Prostate gland (tissue), 2 donors: ENCODE measurements around the gene A1CF. TPM values are rescaled to one million over a fixed set of nuclear protein-coding genes. Genes with fewer than 3 reads are reported as not detected.

Experiments used
- DNase-seq: peaks from one replicate; pipeline ENCODE4 v3.0.0-alpha.2; 2019; ENCODE audit warnings: low spot score
- H3K27ac ChIP-seq, 2 donors: fragments of 200-600 bp; sonication (generic); 2 replicates each; pipeline ENCODE4 v1.5.1; 2017 to 2019
- H3K27me3 ChIP-seq: fragments of 200-600 bp; sonication (generic); replicated peaks from 2 replicates; pipeline ENCODE4 v1.5.1; 2019; ENCODE audit not compliant: insufficient read depth
- H3K36me3 ChIP-seq, 2 donors: fragments of 200-600 bp; sonication (generic); 1 replicate in 1 of 2; 2 replicates in 1 of 2; pipeline versions ENCODE4 v1.5.1 to v1.8.1; 2017 to 2019
- H3K4me1 ChIP-seq: fragments of 200-600 bp; sonication (generic); replicated peaks from 2 replicates; pipeline ENCODE4 v1.5.1; 2019
- H3K4me3 ChIP-seq, 2 donors: fragments of 200-600 bp; sonication (generic); 2 replicates each; pipeline ENCODE4 v1.5.1; 2017 to 2019
- H3K9me3 ChIP-seq: fragments of 200-600 bp; sonication (generic); 2 replicates; pipeline ENCODE4 v1.5.1; 2017
- POLR2A ChIP-seq: fragments of 450-650 bp; IDR thresholded peaks from one replicate; pipeline ENCODE4 v1.6.1; 2016; ENCODE audit warnings: antibody characterized with exemption, mild to moderate bottlenecking
- POLR2AphosphoS5 ChIP-seq: sonication (generic); formaldehyde crosslinking; IDR thresholded peaks from one replicate; pipeline ENCODE4 v1.6.1; 2017; ENCODE audit warnings: antibody characterized with exemption
- WGBS: methylation state at CpG from one replicate; pipeline ENCODE4 v1.1.5; 2018; 5-methylcytosine and 5-hydroxymethylcytosine counted together
- intact Hi-C: fragments of 100-400 bp; cut with DNase I; formaldehyde crosslinking; loops from one replicate; pipeline ENCODE4 v1.14.2; 2022
- total RNA-seq, 2 donors: library from RNA; depleted of rRNA; stranded (reverse); fragments of >200 nt; gene quantifications; one replicate each; pipeline ENCODE4 v1.1.0, GENCODE V29; 2016
- TF ChIP-seq, protein P1 (sequence below), 4 experiments: fragments of 200-600 bp in 2 of 4; fragments of 450-650 bp in 2 of 4; sonication (generic) in 2 of 4; IDR thresholded peaks; 1 replicate in 3 of 4; 2 replicates in 1 of 4; pipeline ENCODE4 v1.5.1; 2016 to 2019; ENCODE audit warnings: antibody characterized with exemption in 4 of 4, mild to moderate bottlenecking in 2 of 4, moderate library complexity in 2 of 4

Gene A1CF
- total RNA-seq, 2 donors from 2014 or later, result not detected

DNA sequence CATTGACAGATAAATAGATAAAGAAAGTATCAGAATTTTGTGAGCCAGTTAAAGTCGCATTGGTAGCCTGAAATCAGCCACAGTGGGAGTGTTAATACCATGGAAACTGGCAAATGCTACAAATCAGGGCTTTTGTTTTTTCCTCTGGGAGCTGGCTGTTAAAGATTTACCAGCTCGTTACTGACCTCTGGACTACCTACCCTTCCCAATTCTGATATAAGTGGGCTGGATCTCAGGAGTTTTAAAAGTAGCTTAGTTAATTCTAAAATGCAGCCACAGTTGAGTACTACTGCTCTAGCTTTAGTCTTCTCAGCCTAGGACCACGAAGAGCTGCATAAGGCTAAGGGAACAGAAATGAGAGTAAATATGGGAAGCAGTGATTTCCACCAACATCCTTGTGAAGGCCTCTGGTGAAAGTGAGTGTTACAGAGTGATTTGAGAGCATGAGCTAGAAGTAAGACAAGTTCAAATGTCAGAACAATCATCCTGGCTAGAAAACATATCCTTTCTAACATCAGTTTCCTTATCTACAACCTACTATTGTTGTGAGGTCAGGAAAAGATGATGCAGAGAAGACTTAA, 53.2 kb downstream of the A1CF start:
- intact Hi-C loops, result no loop called here
- DNase-seq, result no peak
- no peaks in the 10 kb centered on the region for H3K9me3 ChIP-seq
- TF ChIP-seq POLR2AphosphoS5 (no peak), POLR2A (no peak)
- TF ChIP-seq, protein P1, sequence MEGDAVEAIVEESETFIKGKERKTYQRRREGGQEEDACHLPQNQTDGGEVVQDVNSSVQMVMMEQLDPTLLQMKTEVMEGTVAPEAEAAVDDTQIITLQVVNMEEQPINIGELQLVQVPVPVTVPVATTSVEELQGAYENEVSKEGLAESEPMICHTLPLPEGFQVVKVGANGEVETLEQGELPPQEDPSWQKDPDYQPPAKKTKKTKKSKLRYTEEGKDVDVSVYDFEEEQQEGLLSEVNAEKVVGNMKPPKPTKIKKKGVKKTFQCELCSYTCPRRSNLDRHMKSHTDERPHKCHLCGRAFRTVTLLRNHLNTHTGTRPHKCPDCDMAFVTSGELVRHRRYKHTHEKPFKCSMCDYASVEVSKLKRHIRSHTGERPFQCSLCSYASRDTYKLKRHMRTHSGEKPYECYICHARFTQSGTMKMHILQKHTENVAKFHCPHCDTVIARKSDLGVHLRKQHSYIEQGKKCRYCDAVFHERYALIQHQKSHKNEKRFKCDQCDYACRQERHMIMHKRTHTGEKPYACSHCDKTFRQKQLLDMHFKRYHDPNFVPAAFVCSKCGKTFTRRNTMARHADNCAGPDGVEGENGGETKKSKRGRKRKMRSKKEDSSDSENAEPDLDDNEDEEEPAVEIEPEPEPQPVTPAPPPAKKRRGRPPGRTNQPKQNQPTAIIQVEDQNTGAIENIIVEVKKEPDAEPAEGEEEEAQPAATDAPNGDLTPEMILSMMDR (IDR thresholded peaks at IDR 0.05), result no peak
- no peaks in the 10 kb centered on the region for H3K36me3 ChIP-seq
- H3K27ac ChIP-seq, result no peak overlapping the region
- 55% methylated on average over 3 of the region's 3 CpGs for WGBS
- no peaks in the 10 kb centered on the region for H3K4me1 ChIP-seq
- H3K4me3 ChIP-seq, result no peak overlapping the region
- H3K27me3 ChIP-seq, result no peaks in the 10 kb centered on the region

DNA sequence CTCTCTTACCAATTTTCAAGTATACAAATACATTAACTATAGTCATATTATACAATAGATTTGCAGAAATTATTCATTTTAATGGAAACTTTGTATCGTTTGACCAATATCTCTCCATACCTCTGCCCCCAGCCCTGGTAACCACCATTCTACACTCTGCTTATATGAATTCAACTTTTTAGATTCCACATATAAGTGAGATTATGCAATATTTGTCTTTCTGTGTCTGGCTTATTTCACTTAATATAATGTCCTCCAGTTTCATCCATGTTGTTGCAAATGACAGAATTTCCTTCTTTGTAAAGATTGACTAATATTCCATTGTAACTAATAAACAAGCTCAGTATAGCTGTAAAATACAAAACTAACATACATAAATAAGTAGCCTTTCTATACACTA, 55.4 kb downstream of the A1CF start:
- no peak for TF ChIP-seq POLR2A
- TF ChIP-seq, protein P1 (IDR thresholded peaks at IDR 0.05), result no peak
- no peak for TF ChIP-seq POLR2AphosphoS5
- DNase-seq, result no peak
- no peaks in the 10 kb centered on the region for H3K36me3 ChIP-seq
- intact Hi-C loops, result no loop called here
- no peak overlapping the region for H3K4me3 ChIP-seq
- WGBS, result 94% methylated on average over 1 of the region's 1 CpG
- no peaks in the 10 kb centered on the region for H3K27me3 ChIP-seq
- no peak overlapping the region for H3K27ac ChIP-seq
- H3K4me1 ChIP-seq, result no peaks in the 10 kb centered on the region
- H3K9me3 ChIP-seq, result no peaks in the 10 kb centered on the region

DNA sequence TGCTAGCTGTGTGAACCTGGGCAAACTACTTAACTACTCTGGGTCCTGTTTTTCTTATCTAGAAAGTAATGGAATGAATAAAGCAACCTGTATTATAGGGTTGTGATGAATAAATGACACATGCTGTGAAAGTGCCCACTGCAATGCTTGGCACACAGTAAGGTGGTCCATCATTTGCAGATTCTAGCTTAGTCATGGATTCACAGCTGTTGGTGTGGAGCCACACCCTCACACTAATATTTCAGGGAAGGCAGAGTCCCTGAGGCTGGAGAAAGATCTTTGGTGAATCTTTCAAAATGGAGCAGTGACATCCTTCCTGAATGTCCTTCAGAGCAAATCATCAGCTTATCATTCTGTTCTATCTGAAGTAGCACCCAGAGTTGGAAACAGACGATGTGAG, 60.6 kb downstream of the A1CF start:
- Histone ChIP-seq H3K9me3 (no peaks in the 10 kb centered on the region), H3K27ac (no peak overlapping the region), H3K4me3 (no peak overlapping the region), H3K36me3 (no peaks in the 10 kb centered on the region), H3K4me1 (no peaks in the 10 kb centered on the region), H3K27me3 (no peaks in the 10 kb centered on the region)
- DNase-seq, result no peak
- intact Hi-C loops, result no loop called here
- WGBS, result 80% methylated on average over 1 of the region's 1 CpG
- TF ChIP-seq POLR2AphosphoS5, result no peak

DNA sequence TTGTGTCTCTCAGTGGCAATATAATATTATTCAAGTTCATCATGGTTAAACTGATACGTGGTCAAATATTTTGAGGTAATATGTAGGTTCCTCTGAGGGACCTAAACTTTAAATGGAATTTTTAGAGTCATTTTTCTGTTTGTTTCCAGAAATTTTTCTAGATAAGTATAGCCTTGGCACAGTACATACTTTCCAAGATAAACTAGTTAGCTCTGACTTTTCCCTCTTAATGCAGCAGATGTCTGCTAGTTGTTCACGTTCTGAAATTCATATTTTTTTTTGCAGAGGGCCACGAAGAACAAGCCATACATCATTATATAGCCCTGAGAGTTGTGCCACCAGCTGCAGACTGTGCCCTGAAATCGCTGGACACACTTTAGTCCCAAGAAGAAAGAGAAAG, 61.6 kb downstream of the A1CF start:
- H3K4me1 ChIP-seq, result no peaks in the 10 kb centered on the region
- H3K27me3 ChIP-seq, result no peaks in the 10 kb centered on the region
- no peak for TF ChIP-seq POLR2AphosphoS5
- TF ChIP-seq, protein P1 (IDR thresholded peaks at IDR 0.05), result no peak
- TF ChIP-seq POLR2A, result no peak
- no peak for DNase-seq
- H3K36me3 ChIP-seq, result no peaks in the 10 kb centered on the region
- WGBS, result 62% methylated on average over 4 of the region's 4 CpGs
- H3K4me3 ChIP-seq, result no peak overlapping the region
- no peaks in the 10 kb centered on the region for H3K9me3 ChIP-seq
- intact Hi-C loops, result no loop called here
- no peak overlapping the region for H3K27ac ChIP-seq

DNA sequence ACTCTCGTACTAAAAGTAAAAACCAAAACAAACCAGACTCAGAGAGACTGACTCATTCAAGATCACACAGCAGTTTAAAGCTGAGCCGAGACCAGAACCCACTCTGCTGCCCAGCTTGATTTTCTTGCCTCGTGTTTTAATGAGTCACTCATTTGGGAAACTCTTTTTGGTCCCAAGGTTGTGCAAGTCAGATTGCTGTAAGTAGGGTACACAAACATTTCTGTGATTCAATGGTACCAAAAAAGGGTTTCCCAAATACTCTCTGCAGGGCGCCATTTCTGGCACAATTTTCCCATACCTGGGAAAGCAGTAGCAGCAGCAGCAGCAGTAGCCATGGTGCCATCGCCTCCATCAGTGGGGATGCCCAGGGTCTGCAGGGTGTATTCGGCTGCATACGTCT, 75.8 kb downstream of the A1CF start:
- intact Hi-C loops, result no loop called here
- no peak for DNase-seq
- H3K27me3 ChIP-seq, result no peaks in the 10 kb centered on the region
- no peaks in the 10 kb centered on the region for H3K4me1 ChIP-seq
- no peaks in the 10 kb centered on the region for H3K36me3 ChIP-seq
- H3K27ac ChIP-seq, result no peak overlapping the region
- TF ChIP-seq POLR2A (no peak), POLR2AphosphoS5 (no peak)
- TF ChIP-seq, protein P1 (IDR thresholded peaks at IDR 0.05), result no peak
- H3K4me3 ChIP-seq, result no peak overlapping the region
- no peaks in the 10 kb centered on the region for H3K9me3 ChIP-seq
- 92% methylated on average over 7 of the region's 7 CpGs for WGBS
